CD4-positive, alpha-beta T cell treated with Interleukin-15 for 4 hours (primary cell): ENCODE measurements around the gene KCNJ16.

ENCODE experiments used
- DNase-seq: peaks from one replicate; pipeline ENCODE4 v3.0.0-alpha.2; 2020; ENCODE audit warnings: low spot score

The KCNJ16 gene

DNA sequence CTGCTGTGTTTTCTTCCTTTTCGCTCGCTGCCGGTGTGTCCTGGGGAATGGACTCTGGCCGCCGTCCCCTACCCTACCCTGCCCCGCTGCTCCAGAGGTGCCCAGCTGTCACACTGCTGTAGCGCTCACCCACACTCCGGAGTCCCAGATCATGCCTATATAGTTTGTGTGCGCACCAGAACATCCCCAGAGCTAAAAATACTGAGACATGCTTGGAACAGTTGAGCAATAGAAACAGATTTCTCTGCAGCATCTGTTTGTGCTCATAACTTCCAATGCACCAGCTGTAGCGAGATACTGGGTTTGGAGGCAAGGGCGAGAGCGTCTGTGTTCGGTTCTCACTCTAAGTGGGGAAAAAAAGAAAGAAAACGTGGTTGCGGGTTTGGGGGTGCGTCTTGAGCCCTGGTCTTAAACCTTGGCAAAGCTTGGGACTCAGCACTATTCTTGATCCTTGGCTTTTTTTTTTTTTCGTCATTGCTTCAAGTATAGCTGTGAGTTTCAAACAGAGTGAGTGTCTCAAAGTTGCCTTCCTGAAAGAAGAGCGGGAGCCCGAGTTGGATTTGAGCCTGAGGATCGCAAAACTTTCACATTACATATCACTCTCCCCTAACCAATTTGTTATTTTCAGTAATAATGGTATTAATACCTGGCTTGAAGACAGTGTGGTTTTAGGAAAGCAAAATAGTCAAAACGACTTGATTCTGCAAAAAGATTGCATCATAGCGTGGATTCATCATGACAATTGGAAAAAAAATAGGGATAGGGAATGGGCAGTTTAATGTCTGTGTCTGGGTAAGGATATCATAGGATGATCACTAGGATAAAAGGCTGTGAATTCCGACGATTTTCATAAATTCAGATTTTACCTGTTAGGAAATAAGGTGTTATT lies 94.9 kb downstream of the KCNJ16 start:
- no peak for DNase-seq

DNA sequence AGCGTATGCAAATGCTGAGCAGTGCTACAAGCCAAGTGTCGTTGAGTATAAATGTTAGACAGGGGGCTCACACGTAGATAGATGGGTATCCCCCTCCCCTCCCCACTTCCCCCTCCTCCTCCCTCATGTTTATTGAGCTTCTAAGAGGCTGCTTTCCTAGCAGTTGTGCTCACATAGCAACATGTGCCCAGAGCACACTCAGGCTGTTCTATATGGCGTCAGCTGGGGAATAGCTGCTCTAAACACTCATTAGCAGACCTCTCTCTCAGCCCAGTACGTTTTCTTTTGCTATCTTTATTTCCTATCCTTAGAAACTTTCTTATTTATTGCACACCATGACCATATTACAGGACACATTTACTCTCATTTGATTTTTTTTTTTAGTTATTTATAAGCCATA lies 96.1 kb downstream of the KCNJ16 start:
- DNase-seq: no peak

DNA sequence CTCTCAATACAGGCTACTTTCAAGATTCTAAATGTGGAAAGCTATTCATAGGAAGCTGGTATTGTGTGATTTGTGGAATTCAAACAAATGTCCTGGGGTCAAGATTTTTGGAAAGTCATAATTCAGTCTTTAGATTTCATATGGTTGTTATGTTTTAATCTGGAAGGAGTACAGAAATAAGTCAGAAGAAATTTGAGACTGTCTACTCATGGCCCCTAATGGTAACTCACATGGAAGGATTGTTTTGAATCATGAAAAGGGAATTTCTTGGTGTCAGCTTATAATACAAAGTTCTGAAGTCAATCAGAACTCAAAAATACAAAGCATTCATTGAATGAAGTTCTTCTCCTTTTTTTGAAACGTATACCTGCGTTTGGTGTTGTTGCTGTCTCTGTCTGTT lies 97.4 kb downstream of the KCNJ16 start:
- DNase-seq: no peak

DNA sequence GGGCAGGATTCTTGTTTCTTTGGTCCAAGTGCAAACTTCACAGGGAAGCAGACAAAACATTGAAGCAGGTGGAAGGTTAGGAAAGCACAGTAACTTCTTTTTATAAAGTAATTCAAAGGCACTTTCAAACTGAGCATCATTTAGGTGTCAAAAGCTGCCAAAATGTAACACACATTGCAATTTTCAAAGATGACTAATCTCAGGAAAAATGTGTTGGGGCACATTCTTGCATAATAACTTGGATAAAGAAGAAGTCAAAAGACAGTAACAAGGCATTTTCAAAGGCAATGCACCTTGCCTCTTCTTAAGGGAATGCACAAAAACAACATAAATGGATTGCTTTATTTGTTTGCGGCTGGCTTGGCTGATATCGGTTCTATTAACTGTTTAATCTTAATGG lies 97.9 kb downstream of the KCNJ16 start:
- no peak for DNase-seq

DNA sequence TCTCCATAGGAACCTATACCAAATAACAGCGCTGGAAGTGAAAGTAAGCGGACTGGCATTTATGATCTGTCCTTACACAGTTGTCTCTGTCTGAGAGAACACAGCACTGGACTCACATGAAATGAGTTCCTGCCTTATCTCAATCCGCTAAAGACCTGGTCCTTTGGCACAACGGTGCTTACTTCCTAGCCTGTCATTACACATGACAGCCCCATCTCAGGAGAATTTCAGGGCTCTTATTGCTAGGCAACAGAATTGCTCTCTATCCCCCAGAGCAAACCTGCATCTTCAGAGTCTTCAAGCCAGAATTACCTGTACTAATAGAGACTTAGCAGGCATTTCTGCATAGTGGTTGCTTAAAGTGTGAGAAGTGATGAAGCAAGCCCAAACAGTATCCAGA lies 98.7 kb downstream of the KCNJ16 start:
- DNase-seq: no peak

DNA sequence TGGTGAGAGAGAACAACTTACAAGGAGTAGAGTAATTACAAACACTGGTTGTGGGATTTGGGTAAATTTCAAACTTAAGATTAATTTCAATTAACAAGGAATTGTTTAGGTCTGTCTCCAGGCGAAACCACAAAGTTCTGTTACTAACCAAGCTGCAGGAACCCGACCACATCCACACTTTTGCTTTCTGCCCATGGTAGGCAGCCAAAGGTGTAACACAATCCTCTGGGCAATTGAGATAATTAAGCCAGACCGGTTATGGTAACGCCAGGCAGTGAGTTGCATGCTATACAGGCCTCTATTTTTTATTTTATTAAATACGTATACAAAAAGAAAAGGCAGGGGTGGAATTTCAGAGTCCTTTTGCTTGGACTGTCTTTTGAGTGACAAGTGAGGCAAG lies 106.4 kb downstream of the KCNJ16 start:
- no peak for DNase-seq

DNA sequence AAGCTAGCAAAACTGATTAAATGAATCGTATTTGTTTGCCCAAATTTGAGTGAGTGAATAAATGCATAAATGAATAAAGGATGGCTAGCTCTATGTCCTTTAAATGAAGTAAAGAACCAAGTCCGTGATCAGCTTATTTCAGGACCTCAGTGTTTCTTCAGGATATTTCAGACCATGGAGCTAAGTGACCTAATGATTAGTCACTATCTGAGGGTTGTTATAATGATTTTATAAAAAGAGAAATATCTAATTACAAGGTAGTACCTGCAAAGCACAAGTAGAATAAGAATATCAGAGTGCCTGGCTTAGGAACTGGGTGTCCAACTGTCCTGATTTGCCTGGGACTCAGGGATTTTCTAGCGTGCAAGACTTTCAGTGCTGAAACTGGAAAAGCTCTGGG lies 106.8 kb downstream of the KCNJ16 start:
- no peak for DNase-seq

DNA sequence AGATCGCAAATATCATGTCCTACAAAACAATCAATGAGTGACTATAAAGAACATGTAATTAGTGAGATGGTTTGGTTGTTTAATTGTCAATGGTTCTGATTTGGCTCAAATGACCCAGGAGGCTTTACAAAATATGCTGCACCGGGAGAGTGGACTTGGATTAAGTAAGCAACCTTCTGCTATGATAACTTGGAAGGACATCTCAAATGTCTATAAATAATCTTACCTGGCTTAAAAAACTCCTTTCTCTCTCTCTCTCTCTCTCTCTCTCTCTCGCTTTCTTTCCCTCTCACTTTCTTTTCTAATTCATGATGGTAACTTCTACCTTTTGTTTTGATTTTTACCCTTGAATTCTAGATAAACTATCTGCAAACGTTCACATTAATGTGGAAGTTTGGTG lies 108.5 kb downstream of the KCNJ16 start:
- DNase-seq: no peak

DNA sequence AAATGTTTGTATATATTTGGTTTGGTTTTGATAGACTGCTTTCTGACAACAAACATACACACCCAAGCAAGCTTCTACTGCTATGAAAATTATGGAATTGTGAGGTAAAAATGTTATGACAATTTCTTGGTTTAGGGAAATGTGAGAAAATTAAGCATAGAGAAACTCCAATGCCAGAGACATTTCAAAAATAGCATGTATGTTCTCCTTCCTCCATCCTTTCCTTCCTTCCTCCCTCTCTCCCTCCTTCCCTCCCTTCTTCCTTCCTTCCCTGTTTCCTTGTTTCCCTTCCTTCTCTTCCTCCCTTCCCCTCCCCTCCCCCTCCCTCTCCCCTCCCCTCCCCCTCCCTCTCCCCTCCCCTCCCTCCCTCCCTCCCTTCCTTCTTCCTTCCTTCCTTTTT lies 109.2 kb downstream of the KCNJ16 start:
- no peak for DNase-seq

DNA sequence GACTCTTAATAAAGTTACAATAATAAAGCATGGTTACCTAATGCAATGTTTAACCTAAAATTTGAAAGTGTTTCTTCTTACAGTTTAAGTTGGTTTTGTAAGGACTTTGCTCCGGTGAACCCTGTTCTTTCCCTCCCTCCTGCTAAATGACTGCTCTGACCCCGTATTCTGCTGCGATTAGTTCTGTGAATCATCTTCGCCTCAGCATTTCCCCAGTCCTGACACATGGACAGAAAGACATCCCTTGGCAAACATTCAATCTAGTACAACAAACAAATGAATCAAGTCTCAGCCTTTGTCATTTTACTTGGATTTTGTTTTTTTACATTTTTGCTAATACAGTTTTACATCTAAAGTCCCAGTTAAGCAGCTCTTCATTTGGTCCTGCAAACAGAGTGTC lies 109.7 kb downstream of the KCNJ16 start:
- DNase-seq: no peak
